Psoas muscle (tissue), 8 donors: ENCODE results near the gene NOS1AP. TPM values are rescaled to one million over a fixed set of nuclear protein-coding genes. Genes with fewer than 3 reads are reported as not detected.

ENCODE experiments used
- ATAC-seq, 4 donors: fragments of 200-7000 bp; cut with Tn5 transposase; one replicate each; pipeline ENCODE4 v1.9.1; 2020; ENCODE audit warnings: moderate library complexity in 3 of 4, mild to moderate bottlenecking in 2 of 4
- DNase-seq, 2 donors: peaks; one replicate each; pipeline ENCODE4 v3.0.0-alpha.2; 2020
- H3K27ac ChIP-seq: fragments of 200-600 bp; one replicate; pipeline ENCODE4 v1.8.0; 2022
- H3K27me3 ChIP-seq, 3 donors: fragments of 200-600 bp in 1 of 3; one replicate each; pipeline versions ENCODE4 v1.6.1 to v1.8.0; 2013 to 2022; ENCODE audit warnings: low read length in 2 of 3, mild to moderate bottlenecking in 2 of 3, moderate library complexity in 1 of 3; ENCODE audit not compliant: insufficient read depth in 3 of 3
- H3K36me3 ChIP-seq, 2 donors: fragments of 200-600 bp in 1 of 2; one replicate each; pipeline versions ENCODE4 v1.6.1 to v1.8.0; 2013 to 2022; ENCODE audit warnings: low read depth in 1 of 2, mild to moderate bottlenecking in 1 of 2, moderate library complexity in 1 of 2; ENCODE audit not compliant: insufficient read depth in 1 of 2
- H3K4me1 ChIP-seq: fragments of 200-600 bp; one replicate; pipeline ENCODE4 v1.8.0; 2022
- H3K4me3 ChIP-seq: fragments of 200-600 bp; one replicate; pipeline ENCODE4 v1.8.0; 2022; ENCODE audit warnings: mild to moderate bottlenecking
- H3K9me3 ChIP-seq: fragments of 200-600 bp; one replicate; pipeline ENCODE4 v1.8.0; 2022
- CTCF ChIP-seq: fragments of 200-600 bp; IDR thresholded peaks from one replicate; pipeline ENCODE4 v1.8.0; 2022; ENCODE audit warnings: antibody characterized with exemption
- WGBS, 3 donors: extraction: QIAGEN DNeasy Blood & Tissue Kit; methylation state at CpG; one replicate each; pipeline versions ENCODE4 v1.1.6 to v1.1.7; 2013; 5-methylcytosine and 5-hydroxymethylcytosine counted together
- intact Hi-C, 2 donors: fragments of 100-400 bp; cut with DNase I; formaldehyde crosslinking; loops; one replicate each; pipeline versions ENCODE4 v1.11.0 to v1.14.2; 2022
- polyA plus RNA-seq, 3 donors: library from polyadenylated mRNA; stranded (reverse); fragments of 200-250 nt; gene quantifications; one replicate each; pipeline ENCODE4 v1.2.3, GENCODE V29; 2013
- total RNA-seq, 4 donors: library from RNA; stranded (reverse); fragmentation: NEBNext Ultra II Directional in 2 of 4; extraction: Animal tissue kit (Norgen Biotek cat#: 25700) in 2 of 4; gene quantifications; one replicate each; pipeline versions ENCODE4 v1.2.1 to v1.2.4, GENCODE V29; 2021 to 2023
- donor health status: healthy with polysubstance abuse.
- donor health status: DM: no; HTN: no; CAD: no; lungs with moderate emphysema.
- donor health status: Bipolar disorder and iron deficiency.
- donor health status: healthy.
- donor health status: DM: yes; HTN: yes; CAD: no.
- donor health status: DM: no; HTN: no; CAD: no.
- donor health status: DM: no; HTN: no; CAD: no.
- donor health status: DM: yes; HTN: yes; CAD: no.

Gene NOS1AP
- total and polyA plus RNA-seq, 7 donors: 0.10 to 0.76 (median 0.18) TPM

DNA sequence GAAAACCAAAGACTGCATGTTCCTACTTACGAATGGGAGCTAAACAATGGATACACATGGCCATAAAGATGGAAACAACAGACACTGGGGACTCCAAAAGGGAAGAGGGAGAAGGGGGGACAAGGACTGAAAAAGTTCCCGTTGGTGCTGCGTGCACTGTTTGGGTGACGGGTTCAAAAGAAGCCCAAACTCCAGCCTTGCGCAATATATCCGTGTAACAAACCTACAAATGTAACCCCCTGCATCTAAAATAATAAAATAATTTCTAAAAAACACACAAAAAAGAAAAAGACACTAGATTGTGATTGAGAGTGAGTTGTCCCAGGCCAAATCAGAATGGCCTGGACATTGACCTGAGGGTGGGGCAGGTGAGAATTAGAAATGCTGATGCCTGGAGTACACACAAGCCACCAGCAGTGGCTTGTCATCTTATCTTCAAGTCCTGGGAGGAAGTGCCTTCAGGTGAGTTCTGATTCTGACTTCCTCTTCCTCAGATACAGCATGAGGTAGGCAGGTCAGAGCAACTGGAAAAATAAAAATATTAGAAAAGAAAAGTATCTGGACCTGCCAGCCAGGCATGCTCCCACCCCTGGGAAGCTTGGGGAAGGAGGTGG lies 252.4 kb downstream of the NOS1AP start:
- H3K4me3 ChIP-seq: no peak overlapping the region
- 87 to 92% (median 90%) methylated on average over 6 of the region's 6 CpGs for WGBS, 3 donors
- H3K36me3 ChIP-seq: no peaks in the 10 kb centered on the region
- H3K9me3 ChIP-seq: no peaks in the 10 kb centered on the region
- TF ChIP-seq CTCF: no peak
- intact Hi-C loops: no loop called here
- H3K27ac ChIP-seq: no peak overlapping the region
- no peaks in the 10 kb centered on the region for H3K4me1 ChIP-seq
- no peak for DNase-seq
- H3K27me3 ChIP-seq: peaks cover 0 to 2% (median 0%) of the 10 kb centered on the region in 3 donors
- ATAC-seq: no peak

DNA sequence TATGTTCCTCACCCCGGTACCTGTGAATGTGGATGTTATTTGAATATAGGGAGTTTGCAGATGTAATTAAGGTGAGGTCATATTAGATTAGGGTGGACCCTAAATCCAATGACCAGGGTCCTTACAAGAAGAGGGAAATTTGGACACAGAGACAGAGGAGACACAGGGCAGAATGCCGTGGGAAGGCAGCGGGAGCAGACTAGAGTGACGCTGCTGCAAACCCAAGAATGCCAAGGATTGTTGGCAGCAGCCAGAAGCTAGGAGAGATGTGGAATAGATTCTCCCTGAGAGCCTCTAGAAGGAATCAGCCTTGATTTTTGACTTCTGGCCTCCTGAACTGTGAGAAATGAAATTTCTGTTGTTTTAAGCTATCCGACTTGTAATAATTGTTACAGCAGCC lies 253.5 kb downstream of the NOS1AP start:
- ATAC-seq (no peak), DNase-seq (no peak)
- Histone ChIP-seq H3K9me3 (no peaks in the 10 kb centered on the region), H3K36me3 (no peaks in the 10 kb centered on the region), H3K27ac (no peak overlapping the region), H3K4me3 (no peak overlapping the region), H3K4me1 (no peaks in the 10 kb centered on the region), H3K27me3 (peaks cover 0 to 2% (median 0%) of the 10 kb centered on the region in 3 donors)
- 63 to 73% (median 68%) methylated on average over 5 of the region's 5 CpGs for WGBS, 3 donors
- intact Hi-C loops: no loop called here
- TF ChIP-seq CTCF: no peak

GRCh38 chr1:162324396-162324795 lies 254.9 kb downstream of the NOS1AP start:
- no peak overlapping the region for H3K27ac ChIP-seq
- DNase-seq (no peak), ATAC-seq (no peak)
- peaks cover 0 to 2% (median 0%) of the 10 kb centered on the region in 3 donors for H3K27me3 ChIP-seq
- no peak for TF ChIP-seq CTCF
- H3K4me3 ChIP-seq: no peak overlapping the region
- H3K9me3 ChIP-seq: no peaks in the 10 kb centered on the region
- intact Hi-C loops: no loop called here
- H3K36me3 ChIP-seq: no peaks in the 10 kb centered on the region
- WGBS, 3 donors: 53 to 68% (median 66%) methylated on average over 2 of the region's 2 CpGs
- no peaks in the 10 kb centered on the region for H3K4me1 ChIP-seq

DNA sequence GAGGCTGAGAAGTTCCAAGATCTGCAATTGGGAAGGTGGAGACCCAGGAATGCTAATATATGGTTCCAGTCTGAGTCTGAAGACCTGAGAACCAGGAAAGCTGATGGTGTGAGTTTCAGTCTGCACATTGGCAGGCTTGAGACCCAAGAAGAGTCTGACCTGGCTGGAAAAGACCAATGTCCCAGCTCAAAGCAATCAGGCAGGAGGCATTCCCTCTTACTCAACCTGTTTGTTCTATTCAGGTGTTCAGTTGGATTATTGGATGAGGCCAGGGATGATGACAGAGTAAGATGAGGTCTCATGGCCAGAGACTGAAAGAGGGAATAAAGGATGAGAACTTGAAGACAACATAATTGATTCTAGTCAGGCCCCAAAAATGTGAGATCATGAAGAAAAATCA lies 257.1 kb downstream of the NOS1AP start:
- intact Hi-C loops: no loop called here
- Histone ChIP-seq H3K27ac (no peak overlapping the region), H3K4me3 (no peak overlapping the region), H3K9me3 (no peaks in the 10 kb centered on the region), H3K27me3 (no peaks in the 10 kb centered on the region), H3K4me1 (no peaks in the 10 kb centered on the region), H3K36me3 (no peaks in the 10 kb centered on the region)
- no peak for DNase-seq
- no peak for TF ChIP-seq CTCF
- ATAC-seq: no peak

GRCh38 chr1:162327144-162327787 lies 257.8 kb downstream of the NOS1AP start:
- 70 to 83% (median 83%) methylated on average over 2 of the region's 2 CpGs for WGBS, 3 donors
- Histone ChIP-seq H3K36me3 (no peaks in the 10 kb centered on the region), H3K27me3 (no peaks in the 10 kb centered on the region), H3K4me1 (no peaks in the 10 kb centered on the region), H3K9me3 (no peaks in the 10 kb centered on the region), H3K27ac (no peak overlapping the region), H3K4me3 (no peak overlapping the region)
- no peak for DNase-seq
- no peak for ATAC-seq
- no peak for TF ChIP-seq CTCF
- intact Hi-C loops: no loop called here
